Stimulated activated CD8-positive, alpha-beta memory T cell treated with anti-CD3 and anti-CD28 coated beads, Interleukin-7, amount 100 ng/mL, for 4 hours (primary cell): Measurements from ENCODE around the gene AMACR.
A peak's percentile ranks its signal among the peaks of the same experiment; 100 is the strongest.

Experiments
- DNase-seq, 2 donors: peaks; one replicate each; pipeline ENCODE4 v3.0.0-alpha.2; 2020; ENCODE audit warnings: low read depth in 2 of 2

AMACR gene

DNA sequence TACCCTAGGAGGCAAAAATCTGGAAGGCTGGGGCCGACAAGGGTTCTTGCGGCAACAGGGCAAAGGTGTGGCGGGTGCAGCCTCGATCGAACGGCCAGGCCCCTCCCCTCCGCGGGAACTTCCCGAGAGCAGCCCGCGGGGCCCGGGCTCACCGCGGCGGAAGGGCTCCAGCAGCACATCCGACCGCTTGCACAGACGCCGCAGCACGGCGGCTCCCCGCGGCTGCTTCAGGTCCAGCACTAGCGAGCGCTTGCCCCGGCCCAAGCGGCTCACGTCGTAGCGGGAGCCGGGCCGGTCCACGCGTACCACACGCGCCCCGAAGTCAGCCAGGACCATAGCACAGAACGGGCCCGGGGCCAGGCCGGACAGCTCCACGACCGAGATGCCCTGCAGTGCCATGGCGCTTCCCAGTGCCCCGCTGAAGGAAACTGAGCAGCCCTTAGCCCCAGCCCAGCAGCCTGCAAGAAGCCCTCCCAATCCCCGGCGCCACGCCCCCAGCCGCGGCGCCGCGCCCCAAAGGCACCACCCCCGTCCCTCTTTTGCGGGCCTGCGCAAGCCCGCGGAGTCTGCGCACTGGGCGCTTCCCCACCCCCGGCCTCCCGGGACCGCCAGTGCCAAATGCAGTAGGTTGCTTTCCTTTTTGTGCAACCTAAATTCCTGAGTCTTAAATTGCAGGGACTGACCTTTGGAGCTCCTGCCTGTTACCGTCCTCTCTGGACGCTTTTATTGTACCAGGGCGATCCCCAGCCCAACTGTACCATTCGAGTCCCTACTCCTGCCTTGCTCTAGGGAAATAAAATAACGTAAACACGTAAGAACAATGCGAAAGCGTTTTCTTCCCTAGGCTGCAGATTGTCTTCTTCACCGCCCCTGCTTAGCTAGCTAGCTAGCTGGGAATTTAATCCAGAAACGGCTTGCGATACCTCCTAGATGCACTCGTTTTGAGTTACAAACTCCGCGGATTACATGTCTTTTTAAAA, at the start of gene AMACR:
Gene AMACR (minus strand): TSS at position 430 of the 980 bp plus-strand sequence. CDS start 31 bp downstream, at position 399.
- DNase-seq, result peak; percentile 69 to 87

GRCh38 chr5:34057569-34057968, 49.7 kb upstream of the AMACR start:
- no peak for DNase-seq

GRCh38 chr5:34057118-34057517, 49.3 kb upstream of the AMACR start:
- DNase-seq, result no peak

DNA sequence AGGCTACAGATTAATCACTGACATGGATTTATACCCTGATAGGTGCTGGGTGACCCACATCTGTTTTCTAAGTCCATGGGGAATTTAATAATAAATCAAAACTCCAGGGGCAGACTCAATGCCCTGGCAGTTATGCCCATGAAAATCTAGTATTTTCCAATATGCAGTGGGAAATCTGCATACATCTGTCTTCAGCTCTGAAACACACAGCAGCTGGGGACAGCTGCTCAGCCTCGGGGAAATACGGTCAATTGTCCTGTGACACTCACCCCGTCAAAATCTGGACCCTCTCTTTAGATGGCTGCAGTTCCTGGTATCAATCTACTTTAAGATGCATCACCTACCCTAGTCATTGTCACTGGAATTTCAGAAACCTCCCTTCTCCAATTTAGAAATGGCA, 47.8 kb upstream of the AMACR start:
- no peak for DNase-seq

GRCh38 chr5:34054400-34054729, 46.5 kb upstream of the AMACR start:
- DNase-seq, result no peak

DNA sequence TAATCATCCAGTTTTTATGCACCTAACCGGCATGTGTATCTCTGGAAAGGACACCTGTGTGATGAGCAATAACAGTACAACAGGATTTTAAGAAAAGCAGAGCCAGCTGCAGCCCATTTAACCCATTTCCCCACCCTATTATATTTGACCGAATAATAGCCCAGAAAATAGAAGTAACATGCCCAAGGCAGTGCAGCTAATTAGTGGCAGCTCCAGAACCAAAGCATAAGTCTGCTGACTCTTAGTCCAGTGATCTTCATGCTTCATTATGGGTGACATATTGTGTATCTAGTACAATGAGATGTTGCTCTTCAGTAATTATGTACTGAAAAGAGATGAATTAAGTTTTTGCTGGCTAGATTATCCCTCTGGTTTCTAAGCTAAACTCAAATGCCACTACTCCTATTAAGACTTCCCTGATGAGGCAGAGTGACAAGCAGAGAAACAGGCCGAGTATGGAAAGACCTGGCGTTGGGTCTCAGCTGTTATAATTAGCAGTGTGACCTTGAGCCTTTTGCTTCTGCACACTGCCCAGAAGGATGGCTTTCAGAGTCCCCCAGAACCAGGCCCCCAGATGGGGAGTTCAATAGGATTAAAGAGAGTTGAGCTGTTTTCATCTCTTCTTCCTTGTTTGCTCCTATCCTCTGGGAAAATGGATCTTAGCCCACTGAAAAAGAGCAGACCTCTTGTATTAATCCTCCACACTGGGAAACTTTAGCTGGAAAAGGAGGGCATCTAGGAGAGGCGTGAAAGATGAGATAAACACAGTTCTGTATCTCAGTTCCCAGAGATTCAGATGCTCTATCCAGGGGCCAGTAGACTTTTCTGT, 45.9 kb upstream of the AMACR start:
- no peak for DNase-seq

DNA sequence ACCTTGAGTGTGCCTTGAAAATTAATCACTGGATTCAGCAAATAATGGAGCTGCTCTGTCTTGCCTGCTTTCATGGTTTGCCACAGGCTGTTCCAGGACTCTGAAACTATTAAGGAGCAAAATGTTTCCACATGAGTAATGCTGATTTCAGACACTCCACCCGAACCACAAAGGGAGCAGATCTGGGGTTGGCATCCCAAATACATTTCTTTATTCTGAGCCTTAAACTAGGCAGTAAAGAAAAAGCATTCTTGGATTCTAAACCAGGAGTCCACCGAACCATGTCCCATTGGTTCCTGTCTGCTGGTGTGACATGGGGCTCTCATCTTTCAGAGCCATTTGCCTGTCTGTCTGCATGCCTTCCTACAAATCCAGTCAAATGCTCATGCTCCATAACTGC, 45.3 kb upstream of the AMACR start:
- DNase-seq, result no peak

DNA sequence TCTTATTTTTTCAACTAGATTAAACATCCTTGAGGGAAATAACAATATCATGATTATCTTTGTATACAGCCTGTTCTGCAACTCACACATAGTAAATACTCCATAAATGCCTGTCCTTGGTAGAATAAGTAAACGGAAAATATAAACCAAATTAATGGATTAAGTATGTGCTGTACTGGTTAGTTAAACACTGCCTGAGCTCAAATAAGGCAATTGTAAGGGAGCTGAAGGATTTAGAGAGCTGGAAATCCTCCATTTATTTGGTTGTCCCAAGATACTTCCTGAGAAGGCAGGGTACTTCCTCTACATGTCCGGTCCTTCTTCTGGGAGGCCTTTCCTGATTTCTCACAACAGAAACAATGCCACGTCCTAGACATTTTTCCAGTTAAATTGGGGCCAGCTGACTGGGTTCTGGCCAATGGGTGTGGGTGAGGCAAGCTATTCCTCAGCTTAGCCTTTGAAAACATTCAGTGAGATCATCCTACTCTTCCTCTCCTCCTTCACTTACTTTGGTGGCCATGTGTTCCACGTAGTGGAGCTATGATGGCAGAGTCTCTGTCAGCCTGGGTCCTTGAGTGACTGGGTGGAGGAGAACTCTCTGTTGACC, 43.6 kb upstream of the AMACR start:
- no peak for DNase-seq

DNA sequence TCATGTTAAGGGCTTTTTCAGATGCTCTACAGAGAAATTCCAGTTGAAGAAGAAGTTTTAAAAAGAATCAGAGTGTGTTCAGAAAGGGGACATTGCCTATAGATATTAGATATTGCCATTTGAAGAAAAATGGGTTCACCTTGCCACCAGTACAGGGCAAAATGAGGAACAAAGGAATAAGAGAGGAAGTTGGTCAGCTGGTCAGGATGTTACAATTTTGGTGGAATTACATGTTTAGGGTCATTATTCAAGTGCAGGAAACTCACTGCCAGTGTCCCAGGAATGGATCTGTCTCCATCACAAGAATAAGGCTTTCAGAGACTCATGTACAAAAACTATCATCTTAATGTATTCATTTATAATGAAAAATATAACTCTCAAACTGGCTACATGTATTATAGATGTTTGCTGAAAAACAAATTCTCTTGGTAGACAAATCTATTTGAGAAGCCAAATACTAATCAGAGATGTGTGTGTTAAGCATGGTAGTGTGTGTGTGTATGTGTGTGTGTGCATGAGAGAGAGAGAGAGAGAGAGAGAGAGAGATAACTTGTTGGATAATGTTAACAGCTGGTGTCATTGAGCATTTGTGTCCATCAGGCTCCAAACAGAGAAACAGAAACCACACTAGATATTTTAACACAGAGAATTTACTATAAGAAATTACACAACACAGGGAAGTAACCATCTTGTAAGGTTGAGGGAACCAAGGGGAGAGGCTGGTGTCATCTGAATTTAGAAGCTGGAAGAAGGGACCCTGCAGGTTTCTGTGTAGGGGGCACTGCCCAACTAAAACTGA, 40.1 kb upstream of the AMACR start:
- no peak for DNase-seq

- DNase-seq, result no peak
These were observed 39.3 kb upstream of the AMACR start for GRCh38 chr5:34047143-34047542.

GRCh38 chr5:34045996-34046395, 38.1 kb upstream of the AMACR start:
- no peak for DNase-seq

DNA sequence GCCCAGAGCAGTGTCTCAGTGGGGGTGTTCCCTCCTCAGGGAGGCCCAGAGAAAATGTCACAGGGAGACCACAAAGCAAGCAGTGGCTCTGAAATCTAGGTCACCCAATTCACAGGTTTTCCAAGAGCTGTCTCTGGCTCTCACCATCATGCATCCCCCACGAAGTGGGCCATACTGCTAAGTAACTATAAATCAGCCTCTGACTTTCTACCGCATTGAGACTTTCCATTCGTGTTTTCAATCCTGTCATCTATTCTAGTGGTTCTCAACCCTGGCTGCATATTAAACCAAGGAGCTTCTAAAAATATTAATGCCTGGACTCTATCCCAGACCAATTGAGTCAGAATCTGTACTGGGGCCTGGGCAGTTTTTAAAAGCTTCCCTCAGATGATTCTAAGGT, 37.2 kb upstream of the AMACR start:
- DNase-seq, result peak; percentile 5

DNA sequence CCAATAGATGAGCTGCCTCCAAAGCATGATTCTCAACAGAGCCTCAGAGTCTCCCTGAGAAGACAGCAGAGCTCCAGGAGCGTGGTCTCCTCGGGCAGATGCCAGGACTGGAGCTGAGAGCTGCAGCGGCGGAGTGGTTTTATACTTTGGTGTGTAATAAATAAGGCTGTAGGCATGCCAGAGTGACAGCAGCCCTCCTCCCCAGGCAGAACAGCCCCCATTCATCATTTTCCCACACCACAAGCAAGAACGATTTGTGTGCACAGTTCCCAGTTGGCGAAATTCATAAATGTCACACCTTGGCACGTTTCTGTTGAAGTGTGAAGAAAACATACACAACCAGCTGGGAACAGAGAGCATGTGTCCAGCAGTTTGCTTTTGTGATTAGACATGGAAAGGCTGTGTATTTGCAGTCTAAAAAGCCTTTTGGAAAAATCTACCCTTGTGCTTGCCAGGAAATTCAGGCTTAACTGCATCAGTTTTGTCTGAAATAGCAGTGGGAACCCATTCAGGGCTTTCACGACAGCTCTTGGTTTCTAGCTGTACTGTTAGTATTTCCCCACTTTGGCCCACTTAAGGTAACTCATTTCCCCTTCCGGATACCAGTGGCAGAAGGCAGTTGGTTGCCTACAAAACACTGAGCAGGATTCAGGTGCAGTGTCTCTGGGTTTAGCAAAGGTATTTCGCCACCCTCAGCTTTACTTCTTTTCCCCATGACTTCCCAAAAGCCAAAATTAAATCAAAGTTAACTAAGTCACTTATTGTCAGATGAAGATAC, 35.4 kb upstream of the AMACR start, which contains the start of gene C1QTNF3:
Gene C1QTNF3 (minus strand): TSS at position 115 of the 778 bp plus-strand sequence. CDS start 88 bp downstream, at position 27.
- DNase-seq, result no peak

DNA sequence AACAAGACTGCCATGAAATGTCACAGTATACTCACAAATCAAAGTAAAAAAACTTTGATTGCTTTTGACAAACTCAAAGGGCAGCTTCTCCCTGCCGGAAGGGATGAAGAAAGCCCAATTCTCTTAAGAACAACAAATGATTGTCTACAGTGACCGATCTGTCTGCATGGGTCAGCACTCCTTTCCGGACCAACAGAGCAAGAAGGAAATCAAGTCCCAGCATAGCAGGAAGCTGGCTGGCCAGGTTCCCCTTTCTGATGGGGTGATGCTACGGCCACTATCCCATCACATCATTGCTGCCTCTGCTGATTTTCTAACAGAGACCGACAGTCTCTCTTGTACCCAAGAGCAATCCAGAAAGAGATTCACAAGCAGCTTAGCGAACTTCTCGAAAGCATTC, 34.5 kb upstream of the AMACR start:
- DNase-seq, result no peak

DNA sequence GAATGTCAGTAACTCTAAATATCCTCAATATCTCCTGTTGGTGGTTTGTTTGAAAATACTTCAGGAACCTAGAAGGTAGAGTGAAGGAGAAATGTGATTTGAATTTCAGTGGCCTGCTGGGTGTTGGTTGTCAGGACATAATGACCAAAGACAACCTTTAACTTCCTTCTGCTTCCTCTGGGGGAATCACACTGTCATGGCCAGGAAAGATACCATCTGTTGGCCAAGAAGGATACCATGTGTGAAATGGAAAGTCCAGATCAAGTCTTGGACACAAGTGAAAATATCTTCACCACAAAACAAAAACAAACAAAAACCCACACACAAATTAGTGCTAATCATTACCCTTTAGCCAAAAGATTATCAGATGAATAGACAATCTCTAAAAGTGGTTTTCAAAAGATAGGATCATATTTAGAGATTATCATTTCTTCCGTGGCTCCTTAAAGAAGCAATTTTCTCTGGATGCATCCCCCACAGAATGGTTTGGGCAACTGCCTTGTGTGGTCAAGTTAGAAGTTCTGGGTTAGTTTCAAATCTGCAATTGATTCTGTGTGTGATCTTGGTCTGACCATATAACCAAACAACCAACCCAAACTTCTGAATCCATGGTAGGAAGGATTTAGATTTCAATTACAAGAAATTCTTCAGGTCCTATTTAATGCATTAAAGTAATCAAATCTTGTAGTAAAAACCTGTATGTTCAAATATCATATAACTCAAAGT, 33.6 kb upstream of the AMACR start:
- DNase-seq, result no peak

DNA sequence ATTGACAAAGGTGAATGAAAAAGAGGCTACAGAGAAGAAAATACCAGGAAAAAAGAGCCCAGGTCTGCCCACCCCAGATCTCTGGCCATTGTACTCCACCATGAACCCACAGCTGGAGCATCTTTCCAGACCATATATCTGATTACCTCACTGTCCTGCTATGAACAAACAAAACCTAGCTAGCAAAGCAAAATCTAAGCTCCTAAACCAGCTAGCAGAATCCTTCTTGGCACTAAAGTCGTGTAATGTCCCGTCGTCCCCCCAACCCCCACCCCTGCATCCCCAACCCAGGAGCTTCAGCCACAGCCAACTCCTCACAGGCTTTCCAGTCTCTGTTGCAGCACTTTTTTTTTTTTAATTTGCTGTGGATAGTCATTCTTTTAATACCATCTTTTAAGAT, 32.6 kb upstream of the AMACR start:
- no peak for DNase-seq

DNA sequence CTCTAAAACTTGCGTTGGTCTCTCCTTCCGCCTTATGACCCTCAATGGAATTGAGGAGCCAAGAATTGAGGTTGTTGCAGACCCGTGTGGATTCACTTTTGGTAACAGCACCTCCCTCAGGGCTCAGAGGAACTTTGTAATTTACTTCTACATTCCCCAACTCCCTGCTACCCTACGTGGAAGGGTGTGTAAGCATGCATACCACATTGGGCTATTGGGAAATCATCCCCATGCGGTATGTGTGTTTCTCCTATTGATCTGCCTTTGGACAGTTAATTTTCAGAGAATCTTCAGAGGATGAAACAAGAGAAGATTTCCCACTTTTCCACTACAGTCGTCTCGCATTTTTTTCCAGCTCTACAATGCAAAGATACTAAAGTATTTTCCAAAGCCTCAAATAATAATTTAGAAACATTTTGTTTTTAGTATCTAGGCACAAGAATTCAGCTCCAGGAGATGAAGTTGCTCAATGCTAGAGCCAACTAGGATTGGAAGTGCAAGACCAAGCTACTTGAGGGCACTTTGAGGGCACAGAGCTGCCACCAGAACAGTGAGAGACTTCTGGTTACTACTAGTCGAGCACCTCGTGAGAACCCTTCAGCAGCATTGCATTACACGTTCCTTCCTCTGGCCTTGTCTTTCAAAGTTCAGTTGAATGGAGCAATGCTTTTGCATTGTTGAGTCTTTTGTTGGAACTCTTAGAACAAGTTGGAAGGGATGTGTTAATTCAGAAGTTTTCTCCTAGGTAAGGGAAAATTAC, 31.7 kb upstream of the AMACR start:
- no peak for DNase-seq

DNA sequence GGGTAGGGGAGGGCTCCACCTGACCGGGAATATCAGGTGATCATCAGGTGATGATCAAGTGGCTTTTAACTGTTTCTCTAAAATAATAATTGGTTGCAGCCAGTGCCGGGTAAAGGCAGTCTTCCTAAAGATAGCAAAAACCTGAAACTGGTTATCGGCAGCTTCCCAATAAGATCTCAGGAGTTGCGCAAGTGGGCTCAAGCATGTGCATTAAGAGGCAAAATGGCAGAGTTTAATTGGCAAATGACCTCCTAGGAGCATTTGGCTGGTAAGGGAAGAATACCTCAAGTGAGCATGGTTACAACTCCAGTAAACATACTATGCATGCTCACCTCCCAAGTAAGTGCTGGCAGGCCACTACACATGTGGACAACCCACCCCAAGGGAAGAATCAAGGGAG, 31.0 kb upstream of the AMACR start:
- DNase-seq, result no peak

GRCh38 chr5:34038390-34038789, 30.5 kb upstream of the AMACR start:
- no peak for DNase-seq
